ENCODE data around the gene EMILIN2. TPM values are rescaled to one million over a fixed set of nuclear protein-coding genes. Genes with fewer than 3 reads are reported as not detected.

Gene EMILIN2
- total and polyA plus RNA-seq, 2 of the 8 experiments (the other 6 are each of a cell fraction or from before 2014, with no cell fraction given): 6.0 to 7.5 TPM

- TF ChIP-seq, protein P1, sequence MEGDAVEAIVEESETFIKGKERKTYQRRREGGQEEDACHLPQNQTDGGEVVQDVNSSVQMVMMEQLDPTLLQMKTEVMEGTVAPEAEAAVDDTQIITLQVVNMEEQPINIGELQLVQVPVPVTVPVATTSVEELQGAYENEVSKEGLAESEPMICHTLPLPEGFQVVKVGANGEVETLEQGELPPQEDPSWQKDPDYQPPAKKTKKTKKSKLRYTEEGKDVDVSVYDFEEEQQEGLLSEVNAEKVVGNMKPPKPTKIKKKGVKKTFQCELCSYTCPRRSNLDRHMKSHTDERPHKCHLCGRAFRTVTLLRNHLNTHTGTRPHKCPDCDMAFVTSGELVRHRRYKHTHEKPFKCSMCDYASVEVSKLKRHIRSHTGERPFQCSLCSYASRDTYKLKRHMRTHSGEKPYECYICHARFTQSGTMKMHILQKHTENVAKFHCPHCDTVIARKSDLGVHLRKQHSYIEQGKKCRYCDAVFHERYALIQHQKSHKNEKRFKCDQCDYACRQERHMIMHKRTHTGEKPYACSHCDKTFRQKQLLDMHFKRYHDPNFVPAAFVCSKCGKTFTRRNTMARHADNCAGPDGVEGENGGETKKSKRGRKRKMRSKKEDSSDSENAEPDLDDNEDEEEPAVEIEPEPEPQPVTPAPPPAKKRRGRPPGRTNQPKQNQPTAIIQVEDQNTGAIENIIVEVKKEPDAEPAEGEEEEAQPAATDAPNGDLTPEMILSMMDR (IDR thresholded peaks at IDR 0.05; ENCODE audit: control extremely low read depth in 1 of 3, insufficient read depth in 1 of 3, low read depth in 1 of 3, low read length in 3 of 3): no peak
- TF ChIP-seq SP1 (IDR thresholded peaks at IDR 0.05; ENCODE audit: low read depth, low read length) (no peak), SUZ12 (IDR thresholded peaks at IDR 0.05; ENCODE audit: low read length) (no peak), ATF3 (IDR thresholded peaks at IDR 0.05; ENCODE audit: insufficient read depth, low read depth, low read length) (no peak), JUN (IDR thresholded peaks at IDR 0.05; ENCODE audit: low read depth, low read length) (no peak), ASH2L (IDR thresholded peaks at IDR 0.05; ENCODE audit: low read length) (no peak), GABPA (IDR thresholded peaks at IDR 0.05; ENCODE audit: borderline replicate concordance, insufficient read depth, low read length) (no peak), KDM4A (IDR thresholded peaks at IDR 0.05; ENCODE audit: low read depth, low read length, severe bottlenecking) (no peak)
- TF ChIP-seq, protein P2, sequence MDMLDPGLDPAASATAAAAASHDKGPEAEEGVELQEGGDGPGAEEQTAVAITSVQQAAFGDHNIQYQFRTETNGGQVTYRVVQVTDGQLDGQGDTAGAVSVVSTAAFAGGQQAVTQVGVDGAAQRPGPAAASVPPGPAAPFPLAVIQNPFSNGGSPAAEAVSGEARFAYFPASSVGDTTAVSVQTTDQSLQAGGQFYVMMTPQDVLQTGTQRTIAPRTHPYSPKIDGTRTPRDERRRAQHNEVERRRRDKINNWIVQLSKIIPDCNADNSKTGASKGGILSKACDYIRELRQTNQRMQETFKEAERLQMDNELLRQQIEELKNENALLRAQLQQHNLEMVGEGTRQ (IDR thresholded peaks at IDR 0.05; ENCODE audit: low read length): no peak
Observed at GRCh38 chr18:2871111-2871720, 24.4 kb downstream of the EMILIN2 start (continued).
